ENCODE results near the gene COL27A1.
"Not testable (repeated sequence)": the region's sequence is repeated elsewhere in the genome, so short reads cannot be mapped to it uniquely, and the experiment has no call there.

The COL27A1 gene

DNA sequence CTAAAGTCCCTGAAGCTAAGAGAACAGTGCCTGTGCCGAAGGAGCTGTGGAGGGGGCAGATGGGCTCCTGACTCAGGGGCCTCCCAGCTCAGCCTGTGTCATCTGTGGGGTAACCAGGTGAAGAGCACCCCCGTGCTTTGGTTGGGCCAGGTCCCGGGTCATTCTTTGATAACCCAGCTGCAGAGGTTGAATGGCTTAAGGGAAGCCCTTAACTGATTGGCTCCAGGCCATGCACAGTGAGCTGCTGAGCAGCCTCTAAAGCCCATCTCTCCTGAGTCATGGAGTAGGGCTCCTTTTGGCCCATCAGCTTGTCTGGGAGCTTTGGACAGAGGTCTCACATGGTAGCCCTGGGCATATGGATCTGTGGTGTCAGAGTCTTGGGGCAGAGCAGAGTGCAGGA is 28.7 kb downstream of the COL27A1 start:
- DNase-seq (ENCODE audit: low read depth) = no peak

DNA sequence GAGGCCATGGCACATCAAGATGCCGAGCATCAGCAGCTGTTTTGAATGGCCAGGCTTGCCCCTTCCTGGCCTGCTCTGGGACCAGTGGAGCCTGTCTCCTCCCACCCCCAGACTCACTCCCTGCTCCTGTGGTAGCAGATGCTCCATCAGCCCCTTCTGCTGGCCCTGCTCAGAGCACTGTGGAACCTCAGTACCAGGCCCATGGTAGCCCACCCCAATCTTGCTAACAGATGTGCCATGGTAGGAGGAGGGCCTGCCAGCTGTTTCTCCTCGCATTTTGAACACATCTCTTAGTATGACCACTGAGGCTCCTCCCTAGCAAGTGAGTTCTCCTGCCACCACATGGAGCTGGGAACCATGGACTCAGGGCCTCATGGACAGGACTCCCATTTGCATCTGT is 29.5 kb downstream of the COL27A1 start:
- DNase-seq (ENCODE audit: low read depth) = no peak

DNA sequence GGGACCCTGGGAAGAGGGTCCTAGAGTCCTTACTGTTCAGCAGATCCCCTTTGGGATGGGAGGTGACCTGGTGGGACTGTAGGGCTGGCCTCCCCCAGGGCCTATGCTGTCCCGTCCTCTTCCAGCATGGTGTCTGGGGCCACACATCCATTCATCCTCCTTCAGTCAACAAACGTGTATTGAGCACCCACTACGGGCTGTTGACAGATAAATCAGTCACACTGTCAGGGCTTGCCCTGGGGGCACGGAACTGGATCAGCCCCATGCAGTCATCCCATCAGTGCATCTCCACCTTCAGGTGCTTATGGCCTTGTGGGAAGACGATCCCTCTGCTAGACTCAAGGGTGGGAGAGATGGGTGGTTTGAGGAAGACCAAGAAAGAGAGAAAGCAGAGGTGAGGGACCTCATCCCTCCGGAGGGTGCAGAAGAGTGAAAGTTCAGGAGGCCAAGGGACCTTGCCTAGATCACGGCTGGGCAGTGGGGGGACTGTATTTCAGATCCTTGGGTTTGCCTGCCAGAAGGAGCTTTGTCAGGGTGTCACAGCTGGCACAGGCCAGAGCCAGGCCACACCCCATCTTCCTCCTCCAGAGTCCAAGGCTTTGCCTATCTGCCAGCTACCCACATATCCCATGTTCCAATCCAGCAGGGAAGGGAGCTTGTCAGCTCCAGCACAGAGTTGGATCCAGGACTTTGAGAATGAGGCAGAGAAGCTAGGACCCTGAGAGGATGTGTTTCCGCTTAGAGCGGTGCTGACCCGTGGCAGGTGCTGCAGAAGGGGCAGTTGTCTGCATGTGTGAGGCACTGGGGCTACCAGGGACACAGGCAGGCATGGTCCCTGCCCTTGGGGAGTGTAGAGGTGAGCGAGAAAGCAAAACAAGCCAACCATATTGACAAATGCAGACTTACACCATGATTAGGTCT is 30.5 kb downstream of the COL27A1 start:
- DNase-seq (ENCODE audit: low read depth) = no peak

DNA sequence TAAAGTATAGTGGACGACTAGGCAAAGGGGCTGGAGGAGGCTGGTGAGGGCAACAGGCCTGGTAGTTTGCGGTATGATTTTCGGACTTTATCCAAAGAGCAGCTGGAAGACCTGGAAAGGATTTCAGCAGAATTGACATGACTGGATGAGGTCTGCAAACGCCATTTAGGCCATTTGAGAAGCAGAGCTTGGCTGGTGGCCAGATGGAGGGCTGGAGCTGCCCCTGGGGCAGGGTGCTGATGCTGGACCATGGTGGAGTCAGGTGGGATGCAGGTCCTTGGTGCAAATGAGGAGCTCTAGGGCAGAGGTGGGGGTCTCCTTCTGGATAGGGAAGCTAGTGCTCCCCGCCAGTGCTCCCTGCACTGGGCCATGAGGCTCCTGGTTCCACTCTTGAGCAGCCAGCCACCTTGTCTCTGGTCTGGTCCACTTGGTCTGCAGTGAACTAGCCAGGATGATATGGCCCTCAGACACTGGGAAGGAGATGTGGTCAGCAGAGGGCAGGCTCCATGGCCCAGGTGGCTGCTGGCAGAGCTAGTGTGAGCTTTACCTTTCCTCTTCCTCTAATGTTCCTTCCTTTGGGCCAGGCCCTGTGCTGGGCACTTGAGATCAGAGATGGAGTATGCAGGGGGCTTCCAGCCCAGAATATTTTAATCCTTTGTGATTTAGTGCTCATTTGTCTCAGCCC is 31.4 kb downstream of the COL27A1 start:
- no peak for DNase-seq (ENCODE audit: low read depth)

DNA sequence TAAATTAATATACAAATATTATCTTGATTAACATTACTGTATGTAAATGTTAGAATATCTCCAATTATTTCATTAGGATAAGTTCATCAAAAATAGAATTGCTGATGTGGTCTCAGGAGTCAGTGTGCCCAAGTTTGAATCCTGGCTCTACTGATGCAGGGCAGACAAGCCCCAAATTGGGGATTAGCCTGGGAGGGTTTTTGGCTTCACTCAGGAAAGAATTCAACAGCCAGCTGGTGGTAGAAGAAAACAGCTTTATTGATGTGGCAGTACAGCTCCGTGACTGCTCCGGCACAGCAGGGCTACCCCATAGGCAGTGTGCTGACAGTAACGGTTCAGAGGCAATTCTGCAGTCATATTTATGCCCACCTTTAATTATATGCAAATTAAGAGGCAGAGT is 32.5 kb downstream of the COL27A1 start:
- DNase-seq (ENCODE audit: low read depth) = no peak

DNA sequence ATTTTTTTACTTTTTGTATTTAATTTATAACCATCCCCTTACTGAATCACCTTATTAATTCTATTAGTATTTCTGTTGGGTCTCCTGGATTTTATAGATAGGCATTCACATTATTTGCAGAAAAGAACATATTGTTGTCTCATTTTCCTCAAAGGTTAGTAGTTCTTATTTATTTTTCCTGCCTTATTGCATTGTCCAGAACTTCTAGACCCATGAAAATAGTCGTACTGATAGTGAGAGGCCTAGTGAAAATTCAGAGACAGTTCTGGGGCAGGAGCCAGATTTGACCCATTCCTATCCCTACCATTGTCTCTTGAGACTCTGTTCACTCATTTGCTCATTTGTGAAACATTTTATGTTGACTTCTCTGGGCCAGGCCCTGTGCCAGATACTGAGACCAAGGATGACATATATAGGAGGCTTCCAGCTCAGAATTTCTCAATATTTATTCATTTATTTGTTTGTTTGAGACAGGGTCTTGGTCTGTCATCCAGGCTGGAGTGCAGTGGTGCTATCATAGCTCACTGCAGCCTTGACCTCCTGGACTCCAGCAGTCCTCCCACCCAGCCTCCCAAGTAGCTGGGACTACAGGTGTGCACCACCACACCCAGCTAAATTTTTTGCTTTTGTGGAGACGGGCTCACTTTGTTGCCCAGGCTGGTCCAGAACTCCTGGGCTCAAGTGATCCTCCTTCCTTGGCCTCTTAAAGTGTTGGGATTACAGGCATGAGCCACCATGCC is 34.7 kb downstream of the COL27A1 start:
- DNase-seq (ENCODE audit: low read depth) = no peak

DNA sequence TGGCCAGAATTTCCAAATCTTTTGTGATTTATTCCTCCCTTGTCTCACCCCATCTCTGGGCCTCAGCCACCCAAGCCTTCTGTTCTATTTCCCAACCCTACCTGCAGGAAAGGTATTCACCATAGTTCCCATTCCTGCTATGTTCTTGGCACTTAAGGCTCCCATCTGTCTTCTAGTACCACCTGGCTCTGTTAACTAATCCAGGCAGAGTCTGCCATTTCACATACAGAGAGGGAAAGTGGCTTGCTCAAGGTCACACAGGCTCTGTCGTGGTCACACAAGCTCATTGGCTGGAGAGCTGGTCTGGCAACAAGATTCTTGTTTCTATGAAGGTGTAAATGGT is 35.2 kb downstream of the COL27A1 start:
- DNase-seq (ENCODE audit: low read depth) = no peak

DNA sequence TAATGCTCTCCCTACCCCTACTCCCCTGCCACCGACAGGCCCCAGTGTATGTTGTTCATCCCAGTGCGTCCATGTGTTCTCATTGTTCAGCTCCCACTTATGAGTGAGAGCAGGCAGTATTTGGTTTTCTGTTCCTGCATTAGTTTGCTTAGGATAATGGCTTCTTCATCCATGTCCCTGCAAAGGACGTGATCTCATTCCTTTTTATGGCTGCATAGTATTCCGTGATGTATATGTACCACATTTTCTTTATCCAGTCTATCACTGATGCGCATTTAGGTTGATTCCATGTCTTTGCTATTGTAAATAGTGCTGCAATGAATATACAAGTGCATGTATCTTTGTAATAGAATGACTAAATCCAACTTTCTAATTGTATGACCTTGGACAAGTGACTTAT is 36.1 kb downstream of the COL27A1 start:
- DNase-seq (ENCODE audit: low read depth) = not testable (repeated sequence)

DNA sequence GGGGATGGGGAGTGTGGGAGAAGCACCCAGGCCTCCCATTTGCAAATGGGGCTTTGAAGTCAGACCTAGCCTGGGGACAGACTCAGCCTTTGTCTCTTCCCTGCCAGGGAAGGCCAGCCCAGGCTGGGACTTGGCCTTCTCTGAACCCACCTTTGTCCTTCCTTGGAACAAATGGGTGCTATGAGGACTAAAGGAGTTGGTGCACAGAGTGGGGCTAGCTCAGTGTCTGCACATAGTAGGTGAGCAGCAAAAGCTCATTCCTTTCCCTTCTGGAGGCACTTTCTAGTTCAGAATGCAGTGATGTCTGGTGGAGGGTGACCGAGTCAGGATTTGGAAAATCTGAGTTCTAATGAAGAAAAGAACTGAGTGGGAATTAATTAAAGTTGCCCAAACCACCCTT is 37.2 kb downstream of the COL27A1 start:
- no peak for DNase-seq (ENCODE audit: low read depth)

DNA sequence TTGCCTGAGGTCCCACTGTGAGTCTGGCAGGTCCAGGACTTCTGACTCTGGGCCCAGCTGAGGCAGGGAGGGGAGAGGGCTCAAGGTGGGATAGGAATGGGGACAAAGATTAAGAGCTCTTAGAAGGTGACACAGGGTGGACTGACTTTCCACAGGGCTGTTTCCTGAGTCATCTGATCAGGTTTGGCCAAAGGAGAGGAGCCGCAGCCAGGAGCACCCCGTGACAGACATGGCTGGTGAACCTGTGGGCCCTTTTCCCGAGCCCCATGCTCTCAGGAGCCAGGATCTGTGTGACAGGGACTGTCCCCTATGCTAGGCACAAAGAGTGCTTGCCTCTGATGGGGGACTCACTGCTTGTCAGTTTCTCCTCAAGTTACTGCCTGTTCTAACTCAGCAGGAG is 37.8 kb downstream of the COL27A1 start:
- no peak for DNase-seq (ENCODE audit: low read depth)

DNA sequence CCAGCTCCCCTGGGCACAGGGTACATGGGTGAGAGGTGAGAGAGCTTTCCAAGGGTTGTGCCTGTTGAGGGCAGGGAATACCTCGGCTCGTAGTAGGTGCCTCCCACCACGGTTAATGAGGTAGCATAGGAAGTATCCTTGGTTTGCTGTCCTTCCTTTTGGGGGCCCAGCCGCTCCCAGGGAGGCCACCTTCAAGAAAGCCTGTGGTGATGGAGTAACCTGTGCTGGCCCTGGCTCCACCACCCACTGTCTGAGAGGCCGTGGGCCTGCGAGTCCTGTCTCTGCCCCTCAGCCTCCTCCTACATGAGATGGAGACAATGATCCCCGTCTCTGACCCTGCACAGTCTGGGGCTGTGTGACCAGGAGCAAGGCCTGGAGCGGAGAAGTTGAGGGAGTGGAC is 40.8 kb downstream of the COL27A1 start:
- DNase-seq (ENCODE audit: low read depth) = no peak

DNA sequence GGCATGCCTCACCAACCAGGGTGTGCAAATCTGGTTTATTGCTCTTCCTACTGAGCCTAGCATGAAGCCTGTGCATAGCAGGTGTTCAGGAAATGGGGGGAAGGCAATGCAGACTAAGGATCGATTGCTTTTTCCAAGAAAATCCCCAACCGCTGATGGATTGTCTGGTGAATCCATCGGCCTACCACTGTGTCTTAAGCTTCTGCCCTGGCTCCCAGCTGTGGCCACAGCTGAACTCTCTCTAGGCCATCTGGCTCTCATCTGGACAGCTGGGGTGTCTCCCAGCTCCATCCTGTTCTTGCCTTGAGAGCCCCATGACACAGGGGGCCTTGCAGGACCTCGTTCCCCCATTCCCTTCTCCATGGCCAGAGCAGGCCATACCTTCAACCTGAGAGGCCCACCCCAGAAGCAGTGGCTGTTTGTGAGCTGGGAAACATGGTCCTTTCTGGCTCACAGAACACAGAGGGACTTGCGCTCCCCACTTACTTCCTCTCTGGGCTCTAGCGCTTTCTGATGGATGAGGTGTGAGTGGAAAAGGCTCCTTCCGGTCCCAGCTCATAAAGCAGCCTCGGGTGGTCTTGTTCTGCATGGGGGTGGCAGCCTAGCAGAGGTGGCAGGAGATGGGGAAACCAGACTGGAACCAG is 41.8 kb downstream of the COL27A1 start:
- DNase-seq (ENCODE audit: low read depth) = no peak

DNA sequence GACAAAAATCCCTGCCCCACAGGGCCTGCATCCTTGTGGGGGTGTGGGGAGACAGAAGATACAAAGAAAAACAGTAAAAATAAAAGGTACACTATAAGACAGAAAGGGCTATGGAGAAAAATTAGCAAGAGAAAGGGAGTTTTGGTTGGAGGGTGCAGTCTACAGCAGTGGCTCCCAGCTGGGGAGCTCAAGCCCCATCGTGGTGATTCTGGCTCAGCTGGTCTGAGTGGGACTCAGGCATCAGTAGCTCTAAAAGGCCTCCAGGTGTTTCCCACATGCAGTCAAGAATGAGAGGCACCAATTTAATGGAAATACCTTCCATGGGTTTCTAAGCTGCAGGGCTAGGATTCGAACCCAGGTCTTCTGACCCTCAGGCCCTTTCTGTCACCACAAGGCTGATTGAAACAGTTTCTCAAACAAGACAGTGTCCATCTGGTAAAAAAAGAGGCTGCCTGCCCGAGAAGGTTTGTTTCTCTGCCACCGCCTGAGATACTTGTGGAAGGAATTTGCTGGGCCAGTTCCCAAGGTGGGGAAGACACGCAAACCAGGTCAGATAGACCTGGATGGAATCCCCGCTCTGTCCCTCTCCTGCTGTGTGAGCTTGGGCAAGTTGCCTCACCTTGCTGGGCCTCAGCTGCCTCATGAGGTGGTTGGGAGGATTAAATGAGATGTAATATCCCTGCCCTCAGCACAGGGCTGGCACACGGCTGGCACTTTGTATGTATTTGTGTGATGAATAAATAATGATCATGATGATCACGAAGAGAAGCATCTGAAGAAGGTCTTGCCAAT is 43.1 kb downstream of the COL27A1 start:
- no peak for DNase-seq (ENCODE audit: low read depth)

DNA sequence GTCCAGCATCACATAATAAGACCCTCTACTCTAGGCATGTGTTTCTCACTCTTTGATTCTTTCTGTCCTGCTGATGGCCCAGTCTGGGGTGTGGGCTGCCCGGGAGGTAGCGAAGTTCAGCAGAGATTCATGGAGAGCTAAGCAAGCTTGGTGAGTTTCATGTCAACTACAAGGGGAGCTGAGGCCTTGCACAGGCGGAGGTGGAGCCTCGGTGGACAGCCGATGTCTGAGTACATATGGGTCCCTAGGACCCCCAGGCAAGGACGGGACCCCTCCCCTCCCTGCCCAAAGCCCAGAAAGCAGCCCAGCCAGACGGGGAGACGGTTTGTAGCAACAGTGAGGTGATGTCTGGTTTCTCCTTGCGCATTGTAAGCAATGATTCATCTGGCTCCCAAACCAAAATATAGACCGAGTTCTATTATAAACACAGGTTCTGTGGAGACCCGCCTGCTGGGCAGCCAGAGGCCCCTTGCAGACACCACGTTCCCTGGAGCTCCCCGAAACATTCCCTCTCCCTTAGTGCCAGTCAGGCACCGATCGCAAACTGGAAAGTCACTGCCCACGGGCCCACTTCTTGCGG is 45.5 kb downstream of the COL27A1 start:
- DNase-seq (ENCODE audit: low read depth) = no peak

DNA sequence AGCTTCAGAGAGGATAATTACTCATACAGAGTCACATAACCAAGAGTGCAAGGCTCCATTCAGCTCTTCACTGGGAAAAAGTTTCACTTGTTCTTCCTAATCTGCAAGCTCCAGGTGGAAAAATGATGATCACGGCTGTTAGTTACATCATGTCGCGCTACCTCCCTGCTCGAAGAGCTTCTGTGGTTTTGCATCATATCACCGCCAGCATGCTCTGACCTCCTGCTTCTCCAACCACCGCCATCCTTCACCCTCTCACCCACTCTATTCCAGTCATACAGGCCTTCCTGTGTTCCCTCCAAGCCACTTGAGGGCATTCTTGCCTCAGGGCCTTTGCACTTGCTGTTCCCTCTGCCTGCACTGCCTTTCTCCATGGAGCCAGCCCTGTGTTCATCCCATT is 47.1 kb downstream of the COL27A1 start:
- DNase-seq (ENCODE audit: low read depth) = no peak

DNA sequence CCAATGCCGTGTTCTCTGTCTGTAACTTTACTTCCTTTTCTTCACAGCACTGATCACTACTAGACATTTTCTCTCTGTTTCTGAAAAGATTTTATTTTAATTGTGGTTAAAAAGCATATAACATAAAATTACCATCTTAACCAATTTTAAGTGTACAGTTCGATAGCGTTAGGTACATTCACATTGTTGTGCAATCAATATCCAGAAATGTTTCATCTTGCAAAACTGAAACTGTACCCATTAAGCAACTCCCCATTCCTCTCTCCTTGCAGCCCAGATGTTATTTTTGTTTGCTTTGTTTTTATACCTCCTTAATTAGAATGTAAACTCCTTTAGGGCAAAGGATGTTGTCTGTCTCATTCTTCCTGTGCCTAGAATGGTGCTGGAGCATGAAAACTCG is 47.5 kb downstream of the COL27A1 start:
- no peak for DNase-seq (ENCODE audit: low read depth)

DNA sequence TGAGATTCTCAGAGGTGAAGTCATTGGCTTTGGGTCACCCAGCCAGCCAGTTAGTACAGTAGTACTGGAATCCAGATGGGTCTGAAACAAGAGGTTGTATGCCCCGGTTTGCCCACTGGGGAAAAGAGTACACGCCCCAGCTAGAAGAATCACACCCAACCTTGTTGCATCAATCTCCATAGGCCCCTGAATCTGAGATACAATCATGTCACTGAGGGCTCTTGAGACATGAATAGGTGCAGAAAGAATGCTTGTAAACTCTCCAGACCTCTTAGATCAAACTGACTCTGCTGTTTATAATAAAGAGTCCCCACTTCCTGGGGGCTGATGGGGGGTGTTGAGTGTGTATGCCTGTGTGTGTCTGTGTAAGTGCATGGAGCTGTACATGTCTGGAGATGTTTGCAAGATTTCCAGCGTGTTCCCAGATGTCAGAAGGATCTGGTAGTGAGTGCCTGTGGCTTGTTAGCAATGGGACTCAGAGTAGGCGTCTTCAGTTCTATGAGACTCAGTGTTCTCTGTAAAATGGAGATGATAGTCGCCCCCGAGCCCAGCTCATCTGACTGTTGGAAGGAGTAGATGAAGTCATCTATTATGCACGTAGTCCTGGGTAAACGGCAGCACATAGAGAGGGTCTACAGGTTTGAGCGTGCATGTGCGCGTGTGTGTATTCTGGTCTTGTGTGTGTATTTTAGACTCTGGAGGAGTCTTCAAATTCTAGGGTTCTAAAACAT is 48.2 kb downstream of the COL27A1 start:
- no peak for DNase-seq (ENCODE audit: low read depth)

DNA sequence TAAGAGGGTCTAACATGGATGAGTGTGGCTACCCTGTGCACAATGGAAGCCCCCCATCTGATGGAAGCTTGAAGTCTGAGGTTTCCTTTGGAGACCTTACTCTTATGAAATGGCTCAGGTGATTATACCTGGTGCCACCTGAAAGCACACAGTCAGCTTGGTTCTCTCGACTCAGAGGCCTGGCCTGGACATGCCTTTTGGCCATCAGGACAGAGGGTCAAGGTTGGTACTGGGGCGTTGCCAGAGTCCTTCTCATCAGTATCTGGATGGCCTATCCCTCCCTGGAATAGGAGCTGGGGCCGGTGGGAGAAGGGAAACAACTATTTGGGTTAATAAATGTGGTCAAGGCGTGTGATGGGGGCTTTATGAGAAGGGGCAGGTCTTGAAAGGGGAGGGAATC is 48.9 kb downstream of the COL27A1 start:
- no peak for DNase-seq (ENCODE audit: low read depth)

DNA sequence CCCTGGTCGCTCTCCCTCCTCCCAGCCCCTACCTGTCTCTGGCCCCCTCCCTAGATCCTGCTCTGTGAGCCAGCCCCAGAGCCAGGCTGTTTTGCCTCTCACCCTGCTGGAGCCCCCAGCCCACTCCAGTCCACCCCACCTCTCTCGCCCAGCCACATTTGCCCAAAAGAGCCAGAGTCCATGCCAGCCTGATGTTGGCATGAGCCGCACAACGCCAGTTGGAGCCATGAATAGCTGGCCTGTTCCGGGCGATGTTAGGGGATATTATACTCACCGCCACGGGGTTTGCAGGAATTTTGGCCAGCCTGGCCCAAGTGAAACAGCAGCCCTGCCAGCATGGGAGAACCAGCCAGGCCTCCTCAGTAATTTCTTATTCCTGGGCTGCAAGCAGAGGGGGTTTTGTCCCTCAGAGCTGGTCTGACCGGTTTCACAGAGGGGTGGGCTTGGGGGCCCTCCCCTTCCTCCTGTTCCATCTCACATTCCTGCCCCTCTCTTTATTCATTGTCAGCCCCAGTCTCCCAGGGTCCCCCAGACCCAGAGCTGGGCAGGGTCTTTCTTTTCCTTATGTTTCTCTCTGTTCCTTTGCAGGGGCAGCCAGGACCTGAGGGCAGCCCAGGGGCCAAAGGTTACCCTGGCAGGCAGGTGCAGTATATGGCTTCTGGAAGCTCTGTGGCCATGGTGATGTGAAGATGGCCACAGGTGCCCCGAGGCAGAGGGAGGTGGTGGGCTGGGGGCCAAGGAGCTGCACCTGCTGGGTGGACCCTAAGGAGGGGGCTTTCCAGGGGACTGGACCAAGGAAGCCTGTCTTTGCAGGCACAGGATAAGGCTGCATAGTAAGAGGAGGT is 50.1 kb downstream of the COL27A1 start:
- DNase-seq (ENCODE audit: low read depth) = no peak

Measured in GM04504 (cell line).